ENCODE data around the gene CCDC154.

The CCDC154 gene

GRCh38 chr16:1438229-1439057, 5.9 kb downstream of the CCDC154 start:
- DNase-seq (ENCODE audit: low read depth in 4 of 4, low spot score in 1 of 4) = no peak

GRCh38 chr16:1437606-1438005, 6.8 kb downstream of the CCDC154 start:
- DNase-seq (ENCODE audit: low read depth in 4 of 4, low spot score in 1 of 4) = no peak

GRCh38 chr16:1436731-1437355, 7.5 kb downstream of the CCDC154 start:
- no peak for DNase-seq (ENCODE audit: low read depth in 4 of 4, low spot score in 1 of 4)

GRCh38 chr16:1435921-1436697, 8.2 kb downstream of the CCDC154 start:
- no peak for DNase-seq (ENCODE audit: low read depth in 4 of 4, low spot score in 1 of 4)

- DNase-seq (ENCODE audit: low read depth in 4 of 4, low spot score in 1 of 4) = no peak
These were observed 9.4 kb downstream of the CCDC154 start for GRCh38 chr16:1434644-1435592.

GRCh38 chr16:1433756-1434155, 10.6 kb downstream of the CCDC154 start:
- no peak for DNase-seq (ENCODE audit: low read depth in 4 of 4, low spot score in 1 of 4)

GRCh38 chr16:1433263-1433560, 11.1 kb downstream of the CCDC154 start:
- no peak for DNase-seq (ENCODE audit: low read depth in 4 of 4, low spot score in 1 of 4)

- DNase-seq (ENCODE audit: low read depth in 4 of 4, low spot score in 1 of 4) = no peak
These were observed 11.7 kb downstream of the CCDC154 start for GRCh38 chr16:1432388-1433262.

GRCh38 chr16:1431497-1432270, 12.7 kb downstream of the CCDC154 start:
- DNase-seq (ENCODE audit: low read depth in 4 of 4, low spot score in 1 of 4) = no peak

GRCh38 chr16:1430759-1431496, 13.4 kb downstream of the CCDC154 start, which contains the start of gene PERCC1:
TSS of gene PERCC1 (plus strand) at chr16:1431078. CDS start at chr16:1432594, 1,516 bp downstream.
- DNase-seq (ENCODE audit: low read depth in 4 of 4, low spot score in 1 of 4) = no peak

- no peak for DNase-seq (ENCODE audit: low read depth in 4 of 4, low spot score in 1 of 4)
These were observed 14.1 kb downstream of the CCDC154 start for GRCh38 chr16:1430214-1430758.

GRCh38 chr16:1429631-1430030, 14.7 kb downstream of the CCDC154 start:
- DNase-seq (ENCODE audit: low read depth in 4 of 4, low spot score in 1 of 4) = no peak

- no peak for DNase-seq (ENCODE audit: low read depth in 4 of 4, low spot score in 1 of 4)
These were observed 15.3 kb downstream of the CCDC154 start for GRCh38 chr16:1429012-1429411.

GRCh38 chr16:1428511-1428910, 15.8 kb downstream of the CCDC154 start:
- DNase-seq (ENCODE audit: low read depth in 4 of 4, low spot score in 1 of 4) = peak in 1 of 4 experiments; percentile 40

- DNase-seq (ENCODE audit: low read depth in 4 of 4, low spot score in 1 of 4) = no peak
These were observed 16.6 kb downstream of the CCDC154 start for GRCh38 chr16:1427473-1428461.

GRCh38 chr16:1426734-1427471, 17.5 kb downstream of the CCDC154 start:
- no peak for DNase-seq (ENCODE audit: low read depth in 4 of 4, low spot score in 1 of 4)

Data from stimulated activated CD4-positive, alpha-beta T cell treated with anti-CD3 and anti-CD28 coated beads, Interleukin-1b, Interleukin-23, amount 100 ng/mL, for 24 hours (primary cell).